Endodermal cell (in vitro differentiated cells): Measurements from ENCODE around the gene OTOGL. TPM values are rescaled to one million over a fixed set of nuclear protein-coding genes. Genes with fewer than 3 reads are reported as not detected.

Source experiments
- DNase-seq: peaks from one replicate; pipeline ENCODE4 v3.0.0-alpha.2; 2017
- H3K27ac ChIP-seq: 2 replicates; pipeline ENCODE4 v1.5.1; 2013; ENCODE audit warnings: mild to moderate bottlenecking, low read depth, low read length, moderate library complexity
- H3K27me3 ChIP-seq: 2 replicates; pipeline ENCODE4 v1.6.1; 2013; ENCODE audit warnings: mild to moderate bottlenecking, low read length, moderate library complexity; ENCODE audit not compliant: insufficient read depth, control insufficient read depth, poor library complexity, severe bottlenecking
- H3K36me3 ChIP-seq: 2 replicates; pipeline ENCODE4 v1.7.0; 2013; ENCODE audit warnings: mild to moderate bottlenecking, low read length, moderate library complexity; ENCODE audit not compliant: control insufficient read depth, insufficient read depth
- H3K4me1 ChIP-seq: one replicate; pipeline ENCODE4 v1.7.0; 2013; ENCODE audit warnings: low read length; ENCODE audit not compliant: control insufficient read depth, insufficient read depth
- H3K4me3 ChIP-seq: 2 replicates; pipeline ENCODE4 v1.5.1; 2013; ENCODE audit warnings: mild to moderate bottlenecking, low read length, moderate library complexity
- H3K9ac ChIP-seq: 2 replicates; pipeline ENCODE4 v1.6.1; 2013; ENCODE audit warnings: mild to moderate bottlenecking, low read length, moderate library complexity; ENCODE audit not compliant: poor library complexity, severe bottlenecking; ENCODE audit errors: extremely low read depth
- H3K9me3 ChIP-seq: 2 replicates; pipeline ENCODE4 v1.6.1; 2013; ENCODE audit warnings: mild to moderate bottlenecking, low read length, moderate library complexity; ENCODE audit not compliant: control insufficient read depth
- H3K27ac Mint-ChIP-seq: 2 replicates; pipeline ENCODE4 v1.8.0; 2020; ENCODE audit warnings: mixed read lengths
- H3K27me3 Mint-ChIP-seq: 2 replicates; pipeline ENCODE4 v1.8.0; 2021; ENCODE audit warnings: mild to moderate bottlenecking, mixed read lengths; ENCODE audit not compliant: insufficient read depth
- H3K36me3 Mint-ChIP-seq: 2 replicates; pipeline ENCODE4 v1.8.0; 2020; ENCODE audit warnings: low read depth, mixed read lengths
- H3K4me1 Mint-ChIP-seq: 2 replicates; pipeline ENCODE4 v1.8.0; 2020; ENCODE audit warnings: mixed read lengths
- H3K4me3 Mint-ChIP-seq: 2 replicates; pipeline ENCODE4 v1.8.0; 2020; ENCODE audit warnings: mild to moderate bottlenecking, moderate library complexity, mixed read lengths
- H3K9me3 Mint-ChIP-seq: 2 replicates; pipeline ENCODE4 v1.8.0; 2020; ENCODE audit warnings: mild to moderate bottlenecking, mixed read lengths
- CTCF ChIP-seq: fragments of 200-600 bp; sonication (generic); conservative IDR thresholded peaks from 2 replicates; pipeline ENCODE4 v1.5.0; 2021; ENCODE audit warnings: antibody characterized with exemption, mild to moderate bottlenecking
- WGBS, 2 experiments: methylation state at CpG; one replicate each; pipeline versions ENCODE4 v1.1.5 to v1.1.7; 2013; ENCODE audit warnings: missing lambda C conversion rate in 2 of 2, mixed read lengths in 1 of 2; ENCODE audit not compliant: insufficient coverage in 1 of 2, insufficient read length in 1 of 2; 5-methylcytosine and 5-hydroxymethylcytosine counted together
- total RNA-seq, 2 donors: library from RNA; stranded (reverse); fragmentation: NEBNext Ultra II Directional in 1 of 2; extraction: Animal tissue kit (Norgen Biotek cat#: 25700) in 1 of 2; gene quantifications; 2 replicates in 1 of 2; 3 replicates in 1 of 2; pipeline ENCODE4 v1.2.1, GENCODE V29; 2021

OTOGL gene
- total RNA-seq, 2 donors from 2014 or later, result 2.4 to 11.4 TPM

GRCh38 chr12:80419644-80420043 is 320.3 kb downstream of the OTOGL start:
- no peaks in the 10 kb centered on the region for H3K4me1 ChIP-seq
- H3K4me3 ChIP-seq, result no peak overlapping the region
- no peak for DNase-seq
- no peak overlapping the region for H3K27ac ChIP-seq
- Mint-ChIP-seq H3K9me3 (no peaks in the 10 kb centered on the region), H3K4me3 (no peak overlapping the region), H3K27me3 (no peaks in the 10 kb centered on the region), H3K4me1 (no peaks in the 10 kb centered on the region), H3K27ac (no peak overlapping the region), H3K36me3 (no peaks in the 10 kb centered on the region)
- no peaks in the 10 kb centered on the region for H3K9me3 ChIP-seq
- H3K27me3 ChIP-seq, result no peaks in the 10 kb centered on the region
- H3K36me3 ChIP-seq, result no peaks in the 10 kb centered on the region
- no peak overlapping the region for H3K9ac ChIP-seq
- TF ChIP-seq CTCF, result no peak

- no peaks in the 10 kb centered on the region for H3K27me3 Mint-ChIP-seq
- no peak overlapping the region for H3K4me3 Mint-ChIP-seq
- H3K27ac ChIP-seq, result no peak overlapping the region
- H3K27me3 ChIP-seq, result no peaks in the 10 kb centered on the region
- no peak for TF ChIP-seq CTCF
- H3K4me1 ChIP-seq, result no peaks in the 10 kb centered on the region
- H3K36me3 Mint-ChIP-seq, result no peaks in the 10 kb centered on the region
- H3K27ac Mint-ChIP-seq, result no peak overlapping the region
- H3K9me3 ChIP-seq, result no peaks in the 10 kb centered on the region
- DNase-seq, result no peak
- H3K36me3 ChIP-seq, result no peaks in the 10 kb centered on the region
- no peaks in the 10 kb centered on the region for H3K9me3 Mint-ChIP-seq
- no peak overlapping the region for H3K4me3 ChIP-seq
- H3K4me1 Mint-ChIP-seq, result no peaks in the 10 kb centered on the region
- H3K9ac ChIP-seq, result no peak overlapping the region
Measured at GRCh38 chr12:80420075-80420474, 320.7 kb downstream of the OTOGL start.

- no peak overlapping the region for H3K27ac Mint-ChIP-seq
- Histone ChIP-seq H3K4me3 (no peak overlapping the region), H3K27ac (no peak overlapping the region), H3K9ac (no peak overlapping the region), H3K36me3 (no peaks in the 10 kb centered on the region), H3K27me3 (no peaks in the 10 kb centered on the region), H3K4me1 (no peaks in the 10 kb centered on the region), H3K9me3 (no peaks in the 10 kb centered on the region)
- no peak overlapping the region for H3K4me3 Mint-ChIP-seq
- no peak for DNase-seq
- no peaks in the 10 kb centered on the region for H3K9me3 Mint-ChIP-seq
- no peaks in the 10 kb centered on the region for H3K27me3 Mint-ChIP-seq
- 40 to 45% methylated on average over 2 of the region's 2 CpGs for WGBS, 2 experiments
- H3K4me1 Mint-ChIP-seq, result no peaks in the 10 kb centered on the region
- no peaks in the 10 kb centered on the region for H3K36me3 Mint-ChIP-seq
- TF ChIP-seq CTCF, result no peak
Measured at GRCh38 chr12:80422550-80422949, 323.2 kb downstream of the OTOGL start.

Other genes with a start within 250 kb of the OTOGL start
- gene PPP1R12A, start 164.4 kb upstream of the OTOGL start, total RNA-seq, result 10 to 100 TPM; 80.0 to 94.7 TPM